Naive thymus-derived CD4-positive, alpha-beta T cell (primary cell): ENCODE measurements around the gene CEP152. TPM values are rescaled to one million over a fixed set of nuclear protein-coding genes. Genes with fewer than 3 reads are reported as not detected.

Experiments
- ATAC-seq: fragments of 150-1000 bp; cut with Tn5 transposase; 2 replicates; pipeline ENCODE4 v1.10.0; 2021; ENCODE audit warnings: mild to moderate bottlenecking, moderate library complexity
- CTCF ChIA-PET: fragments of 350-600 bp; sonication (Branson Sonifier 250); formaldehyde crosslinking; loops from one replicate; lab custom pipeline; 2021; ENCODE audit warnings: antibody characterized with exemption; lab: Charles Lee
- POLR2A ChIA-PET: fragments of 350-600 bp; sonication (Branson Sonifier 250); formaldehyde crosslinking; loops from one replicate; lab custom pipeline; 2021; ENCODE audit warnings: antibody characterized with exemption, inconsistent platforms; lab: Charles Lee
- DNase-seq, 9 donors: peaks; one replicate each; pipeline versions ENCODE4 v3.0.0 to v3.0.0-alpha.2; 2020 to 2022; ENCODE audit warnings: mixed read lengths in 1 of 9
- H3K27ac ChIP-seq: one replicate; pipeline ENCODE4 v1.7.0; 2013; ENCODE audit warnings: mild to moderate bottlenecking, low read depth, low read length, moderate library complexity
- H3K27me3 ChIP-seq, 2 donors: one replicate each; pipeline ENCODE4 v1.7.0; 2013; ENCODE audit warnings: low read length in 2 of 2, mild to moderate bottlenecking in 2 of 2, moderate library complexity in 2 of 2; ENCODE audit not compliant: control insufficient read depth in 2 of 2, insufficient read depth in 2 of 2
- H3K36me3 ChIP-seq, 3 experiments: 1 replicate in 2 of 3; 2 replicates in 1 of 3; pipeline ENCODE4 v1.7.0; 2013; ENCODE audit warnings: low read length in 3 of 3, mild to moderate bottlenecking in 3 of 3, moderate library complexity in 1 of 3; ENCODE audit not compliant: insufficient read depth in 3 of 3, control insufficient read depth in 2 of 3
- H3K4me1 ChIP-seq, 2 donors: one replicate each; pipeline ENCODE4 v1.7.0; 2013; ENCODE audit warnings: low read length in 2 of 2, mild to moderate bottlenecking in 2 of 2, moderate library complexity in 1 of 2; ENCODE audit not compliant: control insufficient read depth in 2 of 2, insufficient read depth in 2 of 2
- H3K4me3 ChIP-seq: 2 replicates; pipeline ENCODE4 v1.7.0; 2013; ENCODE audit warnings: mild to moderate bottlenecking, low read length
- H3K9me3 ChIP-seq, 3 experiments: 1 replicate in 2 of 3; 2 replicates in 1 of 3; pipeline ENCODE4 v1.7.0; 2013; ENCODE audit warnings: low read length in 3 of 3; ENCODE audit not compliant: control insufficient read depth in 2 of 3
- H3K27ac Mint-ChIP-seq, 9 donors: one replicate each; pipeline ENCODE4 v1.8.0; 2020 to 2022; ENCODE audit warnings: mixed read lengths in 9 of 9, mild to moderate bottlenecking in 8 of 9, moderate library complexity in 5 of 9, inconsistent platforms in 2 of 9
- H3K27me3 Mint-ChIP-seq, 5 donors: one replicate each; pipeline ENCODE4 v1.8.0; 2021 to 2022; ENCODE audit warnings: mixed read lengths in 5 of 5, mild to moderate bottlenecking in 1 of 5
- H3K36me3 Mint-ChIP-seq, 5 donors: one replicate each; pipeline ENCODE4 v1.8.0; 2020 to 2022; ENCODE audit warnings: mixed read lengths in 5 of 5, mild to moderate bottlenecking in 3 of 5, inconsistent platforms in 1 of 5
- H3K4me1 Mint-ChIP-seq, 7 donors: one replicate each; pipeline ENCODE4 v1.8.0; 2020 to 2022; ENCODE audit warnings: mixed read lengths in 7 of 7, mild to moderate bottlenecking in 3 of 7, inconsistent platforms in 1 of 7
- H3K4me3 Mint-ChIP-seq, 10 donors: one replicate each; pipeline ENCODE4 v1.8.0; 2020 to 2022; ENCODE audit warnings: mild to moderate bottlenecking in 10 of 10, mixed read lengths in 10 of 10, moderate library complexity in 6 of 10, inconsistent platforms in 2 of 10
- H3K9me3 Mint-ChIP-seq, 11 donors: one replicate each; pipeline ENCODE4 v1.8.0; 2020 to 2022; ENCODE audit warnings: mixed read lengths in 11 of 11, mild to moderate bottlenecking in 4 of 11, inconsistent platforms in 1 of 11, moderate library complexity in 1 of 11
- intact Hi-C, 2 donors: fragments of 100-400 bp; cut with micrococcal nuclease; formaldehyde crosslinking; loops; one replicate each; pipeline ENCODE4 v1.15.1; 2023
- polyA plus RNA-seq, 2 donors: library from polyadenylated mRNA; unstranded; fragments of 300-500 nt; fragmentation: Illumina TruSeq; gene quantifications; one replicate each; pipeline ENCODE4 v1.2.3, GENCODE V29; 2021
- total RNA-seq, 6 experiments: library from RNA in 5 of 6; stranded (reverse) in 5 of 6; gene quantifications; 1 replicate in 5 of 6; 2 replicates in 1 of 6; pipeline ENCODE4 v1.2.3 and lab custom pipeline; 2021 to 2026

CEP152 gene
- total RNA-seq (10 to 100 TPM in 3 of 5 experiments, 1 to 10 TPM in 2; 6.2 to 26.3 (median 17.0) TPM), polyA plus RNA-seq (1 to 10 TPM; 3.5 to 8.4 TPM), total RNA-seq (lab: John Stamatoyannopoulos, UW) (24.8 reads per million, percentile 55 among the genes with 10 or more reads in this experiment)

- peak within 1 kb of the TSS; percentile 76 for H3K27ac ChIP-seq
- no peaks in the 10 kb centered on the region for H3K27me3 ChIP-seq
- Mint-ChIP-seq H3K27ac (peak within 1 kb of the TSS; percentile 14 to 96 (median 87)), H3K9me3 (no peaks in the 10 kb centered on the region), H3K4me1 (peaks cover 12 to 38% (median 33%) of the 10 kb centered on the region in 7 donors), H3K27me3 (peaks cover 0 to 24% (median 0%) of the 10 kb centered on the region in 5 donors), H3K36me3 (peaks cover 0 to 2% (median 0%) of the 10 kb centered on the region in 5 donors), H3K4me3 (peak within 1 kb of the TSS; percentile 82 to 96 (median 89))
- peak within 1 kb of the TSS; percentile 78 for H3K4me3 ChIP-seq
- ChIA-PET POLR2A (interaction anchor here (0.9 to 1.8 kb wide), 7 partner anchors 10 to 1545 kb away, joined by 3 to 13 read pairs (median 4); partner anchors contain the start of genes COPS2, DTWD1, EID1 and FAM227B), CTCF (interaction anchor here (1.7 kb wide), 1 partner anchor 9 kb away, joined by 6 read pairs; no protein-coding TSS in a partner anchor)
- peak; percentile 98 for ATAC-seq
- H3K36me3 ChIP-seq, result peaks cover 0 to 4% (median 0%) of the 10 kb centered on the region in 3 experiments
- no peaks in the 10 kb centered on the region for H3K9me3 ChIP-seq
- peak; percentile 91 to 99 (median 98) for DNase-seq
- H3K4me1 ChIP-seq, result peaks cover 9 to 13% of the 10 kb centered on the region in 2 donors
- intact Hi-C loops, result loop anchor here (1.0 to 5.0 kb wide), 16 partner anchors 9 to 1877 kb away; partner anchors contain the start of genes COPS2 (in 2 of the 2), DUT (in 2 of the 2), EID1 (in 2 of the 2) and FAM227B (in 2 of the 2)
These were observed at the start of gene CEP152 for GRCh38 chr15:48810414-48811324. Gene CEP152 (minus strand): TSS chr15:48811069. CDS start chr15:48805649, 5,420 bp downstream.

- Mint-ChIP-seq H3K4me1 (peaks cover 0 to 13% (median 3%) of the 10 kb centered on the region in 7 donors), H3K36me3 (no peaks in the 10 kb centered on the region), H3K4me3 (no peak overlapping the region), H3K9me3 (no peaks in the 10 kb centered on the region), H3K27me3 (peaks cover 0 to 15% (median 4%) of the 10 kb centered on the region in 5 donors), H3K27ac (no peak overlapping the region)
- no peak for ATAC-seq
- intact Hi-C loops, result no loop called here
- Histone ChIP-seq H3K4me1 (no peaks in the 10 kb centered on the region), H3K4me3 (no peak overlapping the region), H3K9me3 (no peaks in the 10 kb centered on the region), H3K27ac (no peak overlapping the region), H3K36me3 (no peaks in the 10 kb centered on the region), H3K27me3 (no peaks in the 10 kb centered on the region)
- DNase-seq, result no peak
- CTCF ChIA-PET, result interaction anchor here (1.3 kb wide), 3 partner anchors 565 to 1286 kb away, joined by 3 to 8 read pairs (median 4); no protein-coding TSS in a partner anchor
- POLR2A ChIA-PET, result no interaction called here
These were observed 48.6 kb upstream of the CEP152 start for GRCh38 chr15:48859426-48859825.

- Histone ChIP-seq H3K27ac (no peak overlapping the region), H3K4me3 (no peak overlapping the region)
- intact Hi-C loops, result no loop called here
These were observed 47.5 kb upstream of the CEP152 start for GRCh38 chr15:48858401-48858800.

GRCh38 chr15:48856942-48857341 lies 46.1 kb upstream of the CEP152 start:
- H3K36me3 Mint-ChIP-seq, result no peaks in the 10 kb centered on the region

More at GRCh38 chr15:48858401-48858800, 47.5 kb upstream of the CEP152 start:
- CTCF ChIA-PET, result interaction anchor here (1.3 kb wide), 3 partner anchors 566 to 1287 kb away, joined by 3 to 8 read pairs (median 4); no protein-coding TSS in a partner anchor
- Histone ChIP-seq H3K36me3 (no peaks in the 10 kb centered on the region), H3K27me3 (no peaks in the 10 kb centered on the region), H3K4me1 (no peaks in the 10 kb centered on the region), H3K9me3 (no peaks in the 10 kb centered on the region)
- Mint-ChIP-seq H3K27me3 (peaks cover 0 to 24% (median 11%) of the 10 kb centered on the region in 5 donors), H3K4me1 (peaks cover 0 to 13% (median 3%) of the 10 kb centered on the region in 7 donors), H3K4me3 (no peak overlapping the region), H3K9me3 (no peaks in the 10 kb centered on the region), H3K27ac (no peak overlapping the region), H3K36me3 (no peaks in the 10 kb centered on the region)
- POLR2A ChIA-PET, result no interaction called here
- ATAC-seq, result no peak
- DNase-seq, result no peak

GRCh38 chr15:48855501-48856440 lies 44.9 kb upstream of the CEP152 start:
- ChIA-PET POLR2A (no interaction called here), CTCF (no interaction called here)
- Mint-ChIP-seq H3K4me3 (no peak overlapping the region), H3K4me1 (peaks cover 0 to 5% (median 0%) of the 10 kb centered on the region in 7 donors), H3K36me3 (peaks cover 0 to 2% (median 0%) of the 10 kb centered on the region in 5 donors), H3K9me3 (peaks cover 0 to 2% (median 0%) of the 10 kb centered on the region in 11 donors), H3K27ac (no peak overlapping the region), H3K27me3 (peaks cover 11 to 30% (median 16%) of the 10 kb centered on the region in 5 donors)
- no peak for ATAC-seq
- DNase-seq, result no peak
- no peak overlapping the region for H3K27ac ChIP-seq
- no peaks in the 10 kb centered on the region for H3K4me1 ChIP-seq
- no peaks in the 10 kb centered on the region for H3K27me3 ChIP-seq
- no peaks in the 10 kb centered on the region for H3K9me3 ChIP-seq
- no peaks in the 10 kb centered on the region for H3K36me3 ChIP-seq
- intact Hi-C loops, result loop anchor here in 1 of 2 donors (2.0 kb wide), 1 partner anchor 497 kb away; no protein-coding TSS in a partner anchor
- no peak overlapping the region for H3K4me3 ChIP-seq

More at GRCh38 chr15:48856942-48857341, 46.1 kb upstream of the CEP152 start:
- Histone ChIP-seq H3K27me3 (no peaks in the 10 kb centered on the region), H3K4me1 (no peaks in the 10 kb centered on the region), H3K4me3 (no peak overlapping the region), H3K9me3 (no peaks in the 10 kb centered on the region), H3K36me3 (no peaks in the 10 kb centered on the region), H3K27ac (no peak overlapping the region)
- H3K4me1 Mint-ChIP-seq, result peaks cover 0 to 5% (median 3%) of the 10 kb centered on the region in 7 donors
- CTCF ChIA-PET, result no interaction called here
- H3K9me3 Mint-ChIP-seq, result peaks cover 0 to under 1% (median 0%) of the 10 kb centered on the region in 11 donors
- H3K4me3 Mint-ChIP-seq, result no peak overlapping the region
- POLR2A ChIA-PET, result interaction anchor here (0.6 kb wide), 1 partner anchor 847 kb away, joined by 4 read pairs; no protein-coding TSS in a partner anchor
- H3K27ac Mint-ChIP-seq, result no peak overlapping the region
- DNase-seq, result no peak
- peaks cover 6 to 30% (median 14%) of the 10 kb centered on the region in 5 donors for H3K27me3 Mint-ChIP-seq
- intact Hi-C loops, result loop anchor here in 1 of 2 donors (2.0 kb wide), 1 partner anchor 498 kb away; no protein-coding TSS in a partner anchor
- ATAC-seq, result no peak
